Karpas-422 (cell line): ENCODE measurements around the gene SERPIND1. TPM values are rescaled to one million over a fixed set of nuclear protein-coding genes. Genes with fewer than 3 reads are reported as not detected.
A peak's percentile ranks its signal among the peaks of the same experiment; 100 is the strongest.

Experiments
- DNase-seq: peaks from one replicate; pipeline ENCODE4 v3.0.0-alpha.2; 2015
- H2AFZ ChIP-seq: fragments of 200-600 bp; sonication (generic); 2 replicates; pipeline ENCODE4 v1.6.1; 2014; ENCODE audit warnings: antibody characterized with exemption, low read length, mixed read lengths
- H3K27ac ChIP-seq: fragments of 200-600 bp; sonication (generic); 2 replicates; pipeline ENCODE4 v1.5.1; 2014; ENCODE audit warnings: mild to moderate bottlenecking, low read length, moderate library complexity
- H3K27me3 ChIP-seq: fragments of 200-600 bp; sonication (generic); 2 replicates; pipeline ENCODE4 v1.6.1; 2014; ENCODE audit warnings: low read length, mixed read lengths
- H3K36me3 ChIP-seq: fragments of 200-600 bp; sonication (generic); 2 replicates; pipeline ENCODE4 v1.6.1; 2014; ENCODE audit warnings: low read length, mixed read lengths; ENCODE audit not compliant: insufficient read depth
- H3K4me1 ChIP-seq: fragments of 200-600 bp; sonication (generic); 2 replicates; pipeline ENCODE4 v1.6.1; 2014; ENCODE audit warnings: mild to moderate bottlenecking, low read length, mixed read lengths
- H3K4me2 ChIP-seq: fragments of 200-600 bp; sonication (generic); 2 replicates; pipeline ENCODE4 v1.6.1; 2014; ENCODE audit warnings: low read length, low read depth, mild to moderate bottlenecking; ENCODE audit not compliant: poor library complexity, severe bottlenecking
- H3K4me3 ChIP-seq: fragments of 200-600 bp; sonication (generic); 2 replicates; pipeline ENCODE4 v1.5.1; 2014; ENCODE audit warnings: mild to moderate bottlenecking, antibody characterized with exemption, low read length, mixed read lengths
- H3K79me2 ChIP-seq: fragments of 200-600 bp; sonication (generic); 2 replicates; pipeline ENCODE4 v1.6.1; 2014; ENCODE audit warnings: mild to moderate bottlenecking, low read length, mixed read lengths
- H3K9ac ChIP-seq: fragments of 200-600 bp; sonication (generic); 2 replicates; pipeline ENCODE4 v1.6.0; 2014; ENCODE audit warnings: low read length
- H3K9me2 ChIP-seq: fragments of 200-600 bp; sonication (generic), shearing (Covaris generic); replicated peaks from 2 replicates; pipeline ENCODE4 v1.6.0; 2014; ENCODE audit warnings: mild to moderate bottlenecking, low read length, moderate library complexity; ENCODE audit not compliant: insufficient read depth
- H3K9me3 ChIP-seq: fragments of 300-700, 200-600 bp; sonication (generic); 2 replicates; pipeline ENCODE4 v1.6.1; 2014; ENCODE audit warnings: low read length, mixed read lengths
- H4K20me1 ChIP-seq: fragments of 200-600 bp; sonication (generic); 2 replicates; pipeline ENCODE4 v1.6.1; 2014; ENCODE audit warnings: mild to moderate bottlenecking, antibody characterized with exemption, low read length, low read depth; ENCODE audit not compliant: insufficient read depth
- total RNA-seq: library from RNA; depleted of rRNA; stranded (reverse); fragments of >200 nt; shearing (Covaris generic); gene quantifications from 2 replicates; pipeline ENCODE4 v1.2.3, GENCODE V29; 2014; ENCODE audit warnings: low replicate concordance

The SERPIND1 gene
- total RNA-seq, 1 experiment from 2014 or later = not detected

GRCh38 chr22:20796731-20797130 lies 22.8 kb downstream of the SERPIND1 start:
- Histone ChIP-seq H3K79me2 (no peaks in the 10 kb centered on the region), H3K9me2 (no peaks in the 10 kb centered on the region), H4K20me1 (no peaks in the 10 kb centered on the region), H3K9ac (no peak overlapping the region), H3K27me3 (no peaks in the 10 kb centered on the region), H3K4me2 (no peak overlapping the region), H2AFZ (no peak overlapping the region), H3K4me1 (no peaks in the 10 kb centered on the region), H3K36me3 (peaks cover 24% of the 10 kb centered on the region; the same call in 1 of the 2 replicates), H3K9me3 (no peaks in the 10 kb centered on the region), H3K27ac (no peak overlapping the region), H3K4me3 (no peak overlapping the region)
- DNase-seq = no peak

GRCh38 chr22:20798218-20798617 lies 24.3 kb downstream of the SERPIND1 start:
- no peaks in the 10 kb centered on the region for H3K9me3 ChIP-seq
- H3K9ac ChIP-seq = no peak overlapping the region
- H3K27me3 ChIP-seq = no peaks in the 10 kb centered on the region
- H3K4me2 ChIP-seq = no peak overlapping the region
- H3K4me3 ChIP-seq = no peak overlapping the region
- H2AFZ ChIP-seq = no peak overlapping the region
- DNase-seq = no peak
- no peaks in the 10 kb centered on the region for H3K9me2 ChIP-seq
- H3K27ac ChIP-seq = no peak overlapping the region
- H4K20me1 ChIP-seq = no peaks in the 10 kb centered on the region
- no peaks in the 10 kb centered on the region for H3K4me1 ChIP-seq
- no peaks in the 10 kb centered on the region for H3K79me2 ChIP-seq
- peaks cover 25% of the 10 kb centered on the region; the same call in 1 of the 2 replicates for H3K36me3 ChIP-seq

- Histone ChIP-seq H3K9ac (no peak overlapping the region), H3K27ac (no peak overlapping the region), H3K79me2 (no peaks in the 10 kb centered on the region), H3K4me1 (no peaks in the 10 kb centered on the region), H3K4me2 (no peak overlapping the region), H3K9me2 (no peaks in the 10 kb centered on the region), H3K27me3 (no peaks in the 10 kb centered on the region), H3K9me3 (no peaks in the 10 kb centered on the region), H4K20me1 (no peaks in the 10 kb centered on the region), H2AFZ (no peak overlapping the region), H3K4me3 (no peak overlapping the region), H3K36me3 (peaks cover 25% of the 10 kb centered on the region; the same call in 1 of the 2 replicates)
- no peak for DNase-seq
Observed at GRCh38 chr22:20798974-20799373, 25.1 kb downstream of the SERPIND1 start.

DNA sequence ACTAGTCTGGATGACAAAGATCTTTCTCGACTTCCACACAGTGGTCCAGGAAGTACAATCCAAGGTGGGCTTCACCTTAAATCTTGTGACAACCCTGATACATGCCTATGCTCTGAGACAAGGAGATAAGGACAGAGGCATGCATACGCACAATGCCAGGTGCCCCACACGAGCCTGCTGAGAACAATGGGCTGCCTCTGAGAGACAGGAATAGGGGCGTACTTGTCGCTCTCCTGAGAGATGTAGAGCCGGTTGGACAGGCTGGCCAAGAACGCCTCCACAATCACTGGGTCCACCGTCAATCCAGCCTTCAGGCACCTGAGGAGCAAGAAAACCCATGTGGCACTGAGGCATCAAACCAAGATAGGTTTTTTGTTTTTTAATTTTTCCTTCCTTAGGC lies 25.5 kb downstream of the SERPIND1 start:
- Histone ChIP-seq H3K36me3 (peaks cover 25% of the 10 kb centered on the region; the same call in 1 of the 2 replicates), H3K9me2 (no peaks in the 10 kb centered on the region), H3K9ac (no peak overlapping the region), H4K20me1 (no peaks in the 10 kb centered on the region), H2AFZ (no peak overlapping the region), H3K4me2 (no peak overlapping the region), H3K27me3 (no peaks in the 10 kb centered on the region), H3K27ac (no peak overlapping the region), H3K4me3 (no peak overlapping the region), H3K4me1 (no peaks in the 10 kb centered on the region), H3K9me3 (no peaks in the 10 kb centered on the region), H3K79me2 (no peaks in the 10 kb centered on the region)
- DNase-seq = no peak

- no peak overlapping the region for H3K27ac ChIP-seq
- DNase-seq = no peak
- H3K9me2 ChIP-seq = no peaks in the 10 kb centered on the region
- H3K36me3 ChIP-seq = peaks cover 25% of the 10 kb centered on the region; the same call in 1 of the 2 replicates
- no peak overlapping the region for H3K4me3 ChIP-seq
- no peaks in the 10 kb centered on the region for H3K79me2 ChIP-seq
- no peak overlapping the region for H3K4me2 ChIP-seq
- no peaks in the 10 kb centered on the region for H4K20me1 ChIP-seq
- no peaks in the 10 kb centered on the region for H3K4me1 ChIP-seq
- no peaks in the 10 kb centered on the region for H3K27me3 ChIP-seq
- H3K9me3 ChIP-seq = no peaks in the 10 kb centered on the region
- H2AFZ ChIP-seq = no peak overlapping the region
- no peak overlapping the region for H3K9ac ChIP-seq
Observed at GRCh38 chr22:20802452-20802851, 28.5 kb downstream of the SERPIND1 start.

GRCh38 chr22:20802922-20803553 lies 29.1 kb downstream of the SERPIND1 start:
- Histone ChIP-seq H3K9me2 (no peaks in the 10 kb centered on the region), H3K79me2 (no peaks in the 10 kb centered on the region), H3K27ac (no peak overlapping the region), H3K27me3 (no peaks in the 10 kb centered on the region), H3K9ac (no peak overlapping the region), H3K9me3 (no peaks in the 10 kb centered on the region), H3K4me1 (no peaks in the 10 kb centered on the region), H2AFZ (no peak overlapping the region), H3K36me3 (peaks cover 20% of the 10 kb centered on the region; the same call in 1 of the 2 replicates), H3K4me2 (no peak overlapping the region), H4K20me1 (no peaks in the 10 kb centered on the region), H3K4me3 (no peak overlapping the region)
- DNase-seq = no peak

- H3K4me2 ChIP-seq = no peak overlapping the region
Observed at GRCh38 chr22:20803696-20804324, 29.9 kb downstream of the SERPIND1 start.

GRCh38 chr22:20804650-20805049 lies 30.7 kb downstream of the SERPIND1 start:
- Histone ChIP-seq H3K9ac (no peak overlapping the region), H3K4me2 (no peak overlapping the region), H3K4me1 (no peaks in the 10 kb centered on the region), H3K9me2 (no peaks in the 10 kb centered on the region), H3K27me3 (no peaks in the 10 kb centered on the region), H4K20me1 (no peaks in the 10 kb centered on the region), H2AFZ (no peak overlapping the region), H3K9me3 (no peaks in the 10 kb centered on the region), H3K36me3 (peaks cover 16% of the 10 kb centered on the region; the same call in 1 of the 2 replicates), H3K4me3 (no peak overlapping the region), H3K79me2 (no peaks in the 10 kb centered on the region), H3K27ac (no peak overlapping the region)
- DNase-seq = no peak

More at GRCh38 chr22:20803696-20804324, 29.9 kb downstream of the SERPIND1 start:
- Histone ChIP-seq H3K27ac (no peak overlapping the region), H3K4me3 (no peak overlapping the region), H3K4me1 (no peaks in the 10 kb centered on the region), H3K79me2 (no peaks in the 10 kb centered on the region), H3K9ac (no peak overlapping the region), H3K36me3 (peaks cover 15% of the 10 kb centered on the region; the same call in 1 of the 2 replicates), H3K9me3 (no peaks in the 10 kb centered on the region), H3K27me3 (no peaks in the 10 kb centered on the region), H4K20me1 (no peaks in the 10 kb centered on the region), H2AFZ (no peak overlapping the region), H3K9me2 (no peaks in the 10 kb centered on the region)
- DNase-seq = peak; percentile 70
